ENCODE measurements around the gene GRK5. TPM values are rescaled to one million over a fixed set of nuclear protein-coding genes. Genes with fewer than 3 reads are reported as not detected.

The GRK5 gene
- total RNA-seq, 1 donor: 10.6 TPM

GRCh38 chr10:119443970-119444660 is 236.7 kb downstream of the GRK5 start:
- Histone ChIP-seq H3K4me3 (ENCODE audit: low read length) (no peak overlapping the region), H3K27me3 (ENCODE audit: insufficient read depth, low read length) (no peaks in the 10 kb centered on the region), H3K4me1 (ENCODE audit: insufficient read depth, low read length) (peaks cover 3% of the 10 kb centered on the region), H3K9me3 (ENCODE audit: low read depth, low read length) (no peaks in the 10 kb centered on the region)

DNA sequence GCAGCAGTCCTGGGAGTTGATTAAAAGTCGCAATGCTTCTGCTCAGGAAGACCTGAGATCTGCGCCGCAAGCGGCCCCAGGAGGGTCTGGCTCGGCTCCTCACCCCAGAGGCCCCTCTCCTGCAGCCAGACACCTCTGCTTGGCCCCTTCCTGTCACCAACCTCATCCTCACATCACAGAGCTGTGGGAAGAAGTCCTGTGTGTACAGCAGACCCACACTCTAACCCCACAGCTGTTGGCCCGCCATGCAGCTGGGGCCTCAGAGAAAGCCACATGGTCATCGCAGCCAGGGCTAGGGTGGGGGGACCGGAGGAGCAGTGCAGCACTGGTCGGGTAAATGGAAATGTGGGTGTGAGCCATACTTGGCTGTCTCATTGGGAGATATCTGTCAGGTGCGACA is 237.5 kb downstream of the GRK5 start:
- H3K9me3 ChIP-seq (ENCODE audit: low read depth, low read length): no peaks in the 10 kb centered on the region
- no peaks in the 10 kb centered on the region for H3K27me3 ChIP-seq (ENCODE audit: insufficient read depth, low read length)
- H3K4me3 ChIP-seq (ENCODE audit: low read length): no peak overlapping the region
- H3K4me1 ChIP-seq (ENCODE audit: insufficient read depth, low read length): peaks cover 5% of the 10 kb centered on the region

GRCh38 chr10:119445311-119445934 is 238.1 kb downstream of the GRK5 start:
- H3K4me3 ChIP-seq (ENCODE audit: low read length): no peak overlapping the region
- no peaks in the 10 kb centered on the region for H3K27me3 ChIP-seq (ENCODE audit: insufficient read depth, low read length)
- H3K9me3 ChIP-seq (ENCODE audit: low read depth, low read length): no peaks in the 10 kb centered on the region
- peaks cover 7% of the 10 kb centered on the region for H3K4me1 ChIP-seq (ENCODE audit: insufficient read depth, low read length)

- Histone ChIP-seq H3K4me1 (ENCODE audit: insufficient read depth, low read length) (peaks cover 7% of the 10 kb centered on the region), H3K27me3 (ENCODE audit: insufficient read depth, low read length) (no peaks in the 10 kb centered on the region), H3K9me3 (ENCODE audit: low read depth, low read length) (no peaks in the 10 kb centered on the region), H3K4me3 (ENCODE audit: low read length) (no peak overlapping the region)
Measured at GRCh38 chr10:119445935-119446317, 238.6 kb downstream of the GRK5 start.

DNA sequence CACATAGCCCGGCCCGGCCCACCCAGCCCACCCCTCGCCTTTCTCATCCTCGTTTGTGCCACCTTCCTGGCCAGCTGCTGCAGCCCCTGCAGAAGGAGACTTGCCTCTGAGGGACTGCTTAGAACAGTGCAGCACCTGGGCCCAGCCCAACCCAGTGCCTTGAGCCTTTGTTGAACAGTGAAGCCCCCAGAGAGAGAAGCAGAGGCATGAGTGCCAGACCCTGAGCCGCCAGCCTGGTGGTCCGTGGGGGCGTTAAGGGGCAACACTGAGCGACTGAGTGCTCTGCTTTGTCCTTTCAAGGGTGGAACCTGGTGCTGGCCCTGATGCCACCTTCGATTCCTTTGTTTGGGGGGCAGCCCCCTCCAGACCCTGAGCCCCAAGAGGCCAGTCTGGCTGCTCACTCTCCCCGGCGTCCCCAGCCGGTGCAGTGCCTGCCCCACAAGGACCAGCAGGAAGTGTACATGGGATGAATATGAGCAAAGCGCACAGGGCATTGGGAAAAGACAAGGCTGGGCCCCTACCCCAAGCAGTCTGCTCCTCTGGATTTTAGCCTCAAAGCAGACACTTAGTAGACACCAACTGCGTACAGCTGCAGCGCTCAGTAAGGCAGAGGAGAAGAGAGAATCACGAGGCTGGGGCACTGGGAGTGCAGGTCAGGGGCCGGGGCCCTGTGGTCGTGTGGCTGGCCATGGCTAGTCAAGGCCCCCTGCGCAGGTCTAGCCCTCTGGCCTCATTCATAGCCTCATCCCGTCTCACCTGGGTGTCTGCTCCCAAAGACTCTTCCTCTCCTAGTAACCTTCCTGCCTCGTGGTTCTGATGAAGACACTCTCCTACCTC is 239.3 kb downstream of the GRK5 start:
- no peak overlapping the region for H3K4me3 ChIP-seq (ENCODE audit: low read length)
- H3K27me3 ChIP-seq (ENCODE audit: insufficient read depth, low read length): no peaks in the 10 kb centered on the region
- H3K4me1 ChIP-seq (ENCODE audit: insufficient read depth, low read length): peaks cover 7% of the 10 kb centered on the region
- no peaks in the 10 kb centered on the region for H3K9me3 ChIP-seq (ENCODE audit: low read depth, low read length)

- Histone ChIP-seq H3K9me3 (ENCODE audit: low read depth, low read length) (no peaks in the 10 kb centered on the region), H3K4me3 (ENCODE audit: low read length) (no peak overlapping the region), H3K4me1 (ENCODE audit: insufficient read depth, low read length) (peaks cover 7% of the 10 kb centered on the region), H3K27me3 (ENCODE audit: insufficient read depth, low read length) (no peaks in the 10 kb centered on the region)
Measured at GRCh38 chr10:119447421-119447820, 240.1 kb downstream of the GRK5 start.

DNA sequence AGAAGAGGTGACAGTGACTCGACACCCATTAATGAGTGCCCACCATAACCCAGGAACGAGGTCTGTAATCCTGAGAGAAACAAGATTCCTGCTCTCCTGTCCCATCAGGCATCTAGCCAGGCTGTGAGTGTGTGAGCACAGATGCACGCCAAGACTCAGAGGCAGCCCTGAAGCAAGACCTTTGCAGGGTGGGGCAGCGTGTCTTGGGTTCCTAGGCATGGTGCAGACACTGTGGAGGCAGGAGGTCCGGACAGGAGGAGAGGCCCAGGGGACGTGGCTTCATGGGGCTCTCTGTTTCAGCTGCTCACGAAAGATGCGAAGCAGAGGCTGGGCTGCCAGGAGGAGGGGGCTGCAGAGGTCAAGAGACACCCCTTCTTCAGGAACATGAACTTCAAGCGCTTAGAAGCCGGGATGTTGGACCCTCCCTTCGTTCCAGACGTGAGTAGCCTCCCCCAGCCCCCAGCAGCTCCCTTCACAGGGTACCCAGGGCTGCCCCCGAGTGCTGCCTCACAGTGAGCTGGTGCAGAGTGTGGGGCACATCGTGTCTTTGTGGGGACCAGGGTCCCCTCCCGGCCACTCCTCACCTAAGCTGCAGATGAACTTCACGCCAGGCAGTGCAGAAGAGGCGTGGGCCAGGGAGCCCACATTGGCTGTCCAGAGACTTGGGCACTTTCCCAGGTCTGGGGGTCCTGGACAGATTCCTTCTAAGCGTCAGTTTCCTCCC is 240.6 kb downstream of the GRK5 start:
- no peaks in the 10 kb centered on the region for H3K27me3 ChIP-seq (ENCODE audit: insufficient read depth, low read length)
- no peak overlapping the region for H3K4me3 ChIP-seq (ENCODE audit: low read length)
- peaks cover 7% of the 10 kb centered on the region for H3K4me1 ChIP-seq (ENCODE audit: insufficient read depth, low read length)
- no peaks in the 10 kb centered on the region for H3K9me3 ChIP-seq (ENCODE audit: low read depth, low read length)

- Histone ChIP-seq H3K27me3 (ENCODE audit: insufficient read depth, low read length) (no peaks in the 10 kb centered on the region), H3K9me3 (ENCODE audit: low read depth, low read length) (no peaks in the 10 kb centered on the region), H3K4me3 (ENCODE audit: low read length) (no peak overlapping the region)
Measured at GRCh38 chr10:119448628-119449584, 241.5 kb downstream of the GRK5 start.

GRCh38 chr10:119449760-119450461 is 242.5 kb downstream of the GRK5 start:
- peaks cover 7% of the 10 kb centered on the region for H3K4me1 ChIP-seq (ENCODE audit: insufficient read depth, low read length)
- no peaks in the 10 kb centered on the region for H3K27me3 ChIP-seq (ENCODE audit: insufficient read depth, low read length)
- no peaks in the 10 kb centered on the region for H3K9me3 ChIP-seq (ENCODE audit: low read depth, low read length)

More at GRCh38 chr10:119448628-119449584, 241.5 kb downstream of the GRK5 start:
- peaks cover 7% of the 10 kb centered on the region for H3K4me1 ChIP-seq (ENCODE audit: insufficient read depth, low read length)

DNA sequence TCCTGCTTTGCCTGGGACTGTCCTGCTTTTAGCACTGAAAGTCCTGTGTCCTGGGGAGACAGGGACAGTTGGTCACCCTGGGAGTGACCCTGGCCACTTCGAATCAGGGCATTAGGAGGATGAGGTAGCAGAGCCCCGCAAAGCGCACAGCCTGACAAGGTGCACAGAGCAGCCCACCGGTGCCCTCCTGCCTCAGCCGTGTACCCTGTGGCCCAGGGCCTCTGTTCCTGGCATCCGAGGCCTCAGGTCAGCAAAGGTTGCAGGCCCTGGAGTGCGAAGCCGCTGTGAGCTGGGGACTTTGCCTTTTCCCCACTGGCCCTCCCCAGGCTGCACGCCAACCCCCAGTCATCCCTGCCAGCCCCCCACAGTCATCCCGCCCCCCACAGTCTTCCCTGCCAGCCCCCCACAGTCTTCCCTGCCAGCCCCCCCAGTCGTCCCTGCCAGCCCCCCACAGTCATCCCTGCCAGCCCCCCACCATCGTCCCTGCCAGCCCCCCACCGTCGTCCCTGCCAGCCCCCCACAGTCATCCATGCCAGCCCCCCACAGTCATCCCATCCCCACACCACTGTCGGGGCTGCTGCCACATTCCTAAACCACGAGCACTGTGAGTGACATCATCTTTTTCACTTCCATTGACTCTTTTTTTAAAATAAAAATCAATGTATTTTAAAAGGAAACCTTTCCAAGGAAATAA is 243.4 kb downstream of the GRK5 start:
- Histone ChIP-seq H3K9me3 (ENCODE audit: low read depth, low read length) (no peaks in the 10 kb centered on the region), H3K27me3 (ENCODE audit: insufficient read depth, low read length) (no peaks in the 10 kb centered on the region), H3K4me1 (ENCODE audit: insufficient read depth, low read length) (peaks cover 4% of the 10 kb centered on the region), H3K4me3 (ENCODE audit: low read length) (no peak overlapping the region)

More at GRCh38 chr10:119449760-119450461, 242.5 kb downstream of the GRK5 start:
- no peak overlapping the region for H3K4me3 ChIP-seq (ENCODE audit: low read length)

- Histone ChIP-seq H3K9me3 (ENCODE audit: low read depth, low read length) (no peaks in the 10 kb centered on the region), H3K27me3 (ENCODE audit: insufficient read depth, low read length) (no peaks in the 10 kb centered on the region), H3K4me1 (ENCODE audit: insufficient read depth, low read length) (peaks cover 4% of the 10 kb centered on the region), H3K4me3 (ENCODE audit: low read length) (no peak overlapping the region)
Measured at GRCh38 chr10:119451300-119451896, 244.0 kb downstream of the GRK5 start.

DNA sequence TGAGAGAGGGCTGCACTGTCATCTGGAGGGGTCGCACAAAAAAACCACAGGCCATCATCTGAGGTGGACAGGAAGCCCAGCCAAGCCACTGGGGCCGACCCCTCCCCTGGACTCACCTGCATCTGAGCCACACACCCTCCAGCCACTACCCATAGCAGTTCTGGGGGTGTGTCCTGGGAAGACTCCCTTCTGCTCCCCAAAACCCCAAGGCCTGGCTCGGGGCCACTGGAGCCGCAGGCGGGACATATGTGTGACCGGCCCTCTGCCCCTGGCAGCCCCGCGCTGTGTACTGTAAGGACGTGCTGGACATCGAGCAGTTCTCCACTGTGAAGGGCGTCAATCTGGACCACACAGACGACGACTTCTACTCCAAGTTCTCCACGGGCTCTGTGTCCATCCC is 245.0 kb downstream of the GRK5 start:
- no peaks in the 10 kb centered on the region for H3K9me3 ChIP-seq (ENCODE audit: low read depth, low read length)
- H3K27me3 ChIP-seq (ENCODE audit: insufficient read depth, low read length): no peaks in the 10 kb centered on the region
- H3K4me1 ChIP-seq (ENCODE audit: insufficient read depth, low read length): peaks cover 4% of the 10 kb centered on the region
- H3K4me3 ChIP-seq (ENCODE audit: low read length): no peak overlapping the region

DNA sequence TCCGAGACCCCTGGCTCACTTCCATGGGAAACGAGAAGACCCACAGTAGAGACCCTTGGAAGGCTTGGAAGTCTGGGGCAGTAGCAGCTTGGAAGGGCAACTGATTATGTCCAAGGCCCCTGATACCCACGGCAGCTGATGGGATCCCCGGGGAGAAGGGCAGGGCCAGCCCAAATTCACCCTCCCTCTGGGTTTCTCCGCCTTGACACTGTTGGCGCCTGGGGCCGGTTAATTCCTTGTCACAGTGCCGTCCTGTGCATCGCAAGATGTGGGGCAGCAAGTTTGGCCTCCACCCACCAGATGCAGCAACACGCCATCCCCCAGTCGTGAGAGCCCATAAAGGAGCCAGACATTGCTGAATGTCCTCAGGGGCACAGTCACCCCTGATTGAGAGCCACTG is 245.9 kb downstream of the GRK5 start:
- Histone ChIP-seq H3K4me1 (ENCODE audit: insufficient read depth, low read length) (peaks cover 4% of the 10 kb centered on the region), H3K4me3 (ENCODE audit: low read length) (no peak overlapping the region), H3K27me3 (ENCODE audit: insufficient read depth, low read length) (no peaks in the 10 kb centered on the region), H3K9me3 (ENCODE audit: low read depth, low read length) (no peaks in the 10 kb centered on the region)
